Stimulated activated CD8-positive, alpha-beta memory T cell treated with anti-CD3 and anti-CD28 coated beads, Interleukin-15, amount 100 ng/mL, for 1 hour (primary cell): ENCODE results near the gene ZNF883.
"Not testable (repeated sequence)": the region's sequence is repeated elsewhere in the genome, so short reads cannot be mapped to it uniquely, and the experiment has no call there.

Experiments
- DNase-seq: peaks from one replicate; pipeline ENCODE4 v3.0.0-alpha.2; 2020; ENCODE audit warnings: low read depth

Gene ZNF883

DNA sequence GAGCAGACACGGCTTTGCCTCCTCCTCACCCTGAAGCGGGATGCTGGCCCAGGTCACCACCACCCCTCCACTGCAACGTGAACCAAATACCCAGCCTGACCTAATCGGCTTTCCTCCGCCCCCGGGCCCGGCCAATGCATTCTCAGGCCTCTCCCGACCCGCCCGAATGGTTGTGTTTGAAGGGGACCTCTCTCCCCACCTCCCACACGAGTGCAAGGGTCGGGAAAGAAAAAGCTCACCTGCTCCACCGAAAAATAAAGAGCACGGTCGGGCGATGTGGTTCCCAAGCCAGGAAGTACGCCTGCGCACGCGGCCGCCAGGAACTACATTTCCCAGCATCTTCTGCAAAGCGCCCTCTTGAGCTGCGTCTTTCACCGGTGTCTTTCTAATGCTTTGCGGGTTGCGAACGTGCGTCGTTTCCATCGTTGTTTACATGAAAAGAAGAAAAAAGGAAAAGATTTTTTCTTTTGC is at the start of gene ZNF883:
Gene ZNF883, minus strand, starts transcription at position 282 of the 471 bp plus-strand sequence.
- DNase-seq: peak; percentile 1

DNA sequence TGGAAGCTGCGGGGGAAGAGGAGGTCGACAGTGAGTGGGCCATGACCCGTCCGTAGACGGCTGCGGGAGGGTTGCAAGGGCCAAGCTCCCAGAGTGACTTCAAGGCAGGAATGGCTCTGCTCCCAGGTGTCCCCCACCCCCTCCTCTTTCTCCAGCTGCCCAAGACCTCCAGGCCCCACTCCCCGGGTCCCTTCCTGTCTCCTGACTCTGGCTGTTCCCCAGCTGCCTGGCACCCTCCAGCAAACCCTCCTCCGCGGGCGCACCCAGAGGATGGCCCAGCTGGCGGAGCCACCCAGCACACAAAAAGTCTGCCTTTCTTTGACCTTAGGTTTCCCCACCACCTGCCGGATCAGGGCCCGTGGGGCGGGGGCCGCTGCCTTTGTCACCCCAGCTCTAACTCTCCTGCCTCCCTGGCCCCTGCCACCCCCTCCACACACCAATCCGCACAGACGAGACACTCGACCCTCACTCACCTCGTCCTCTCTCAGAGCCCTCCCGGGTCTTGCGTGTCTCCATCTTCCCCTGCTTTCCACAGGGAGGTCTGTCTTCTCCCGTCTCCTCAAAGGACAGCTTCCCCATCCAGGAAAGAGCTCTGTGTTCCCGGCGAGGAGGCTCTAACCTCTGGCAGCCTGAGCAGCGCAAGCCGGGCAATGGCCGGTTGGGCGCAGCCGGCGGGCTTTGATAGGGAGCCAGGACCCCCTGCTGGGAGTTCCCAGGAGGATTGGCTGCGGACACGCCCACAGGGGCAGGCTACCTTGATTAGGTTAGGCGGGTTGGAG is 49.3 kb upstream of the ZNF883 start:
- DNase-seq: not testable (repeated sequence)

DNA sequence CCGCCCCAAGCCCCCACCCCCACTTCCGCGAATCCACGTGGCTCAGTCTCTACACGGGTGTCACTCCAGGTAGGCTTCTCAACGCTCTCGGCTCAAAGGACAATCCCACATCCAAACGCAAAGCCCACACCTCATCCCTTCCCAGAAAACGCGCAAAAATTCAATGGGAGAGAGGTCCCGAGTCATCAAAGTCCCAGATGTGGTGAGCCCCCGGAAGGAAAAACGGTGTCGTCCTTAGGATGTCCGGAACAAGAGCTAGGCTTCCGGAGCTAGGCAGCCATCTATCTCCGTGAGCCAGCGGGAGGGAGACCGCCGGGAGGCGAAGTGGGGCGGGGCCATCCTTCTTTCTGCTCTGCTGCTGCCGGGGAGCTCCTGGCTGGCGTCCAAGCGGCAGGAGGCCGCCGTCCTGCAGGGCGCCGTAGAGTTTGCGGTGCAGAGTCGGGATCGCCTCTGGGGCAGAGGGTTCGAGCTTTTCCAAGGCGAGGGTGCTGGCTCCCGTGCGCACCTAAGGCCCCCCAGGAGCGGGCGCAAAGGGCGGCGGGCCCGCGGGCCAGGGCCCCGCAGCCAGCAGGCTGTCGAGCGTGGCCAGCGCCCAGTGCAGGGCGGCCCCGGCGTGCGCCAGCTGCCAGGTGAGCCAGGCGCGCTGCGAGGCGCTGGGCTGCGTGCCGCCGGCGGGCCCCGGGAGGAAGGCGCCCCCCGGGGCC is 47.7 kb upstream of the ZNF883 start:
- not testable (repeated sequence) for DNase-seq

DNA sequence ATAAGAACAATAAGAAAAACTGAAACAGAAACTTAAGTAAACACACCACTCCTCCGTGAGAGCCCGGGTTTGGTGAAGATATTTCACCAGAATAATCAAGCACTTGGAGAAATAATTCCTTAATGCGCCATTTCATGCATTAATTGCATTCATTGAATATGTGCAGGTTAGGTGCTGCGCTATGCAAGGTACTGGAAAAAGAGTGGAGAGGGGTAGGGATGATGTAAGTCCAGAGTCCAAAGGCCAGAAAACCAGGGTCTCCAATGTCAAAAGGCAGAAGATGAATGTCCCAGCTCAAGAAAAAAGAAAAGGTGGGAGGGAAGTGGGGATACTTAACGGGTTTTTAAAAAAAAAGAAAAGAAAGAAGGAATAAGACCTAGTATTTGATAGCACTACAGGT is 45.2 kb upstream of the ZNF883 start:
- no peak for DNase-seq

DNA sequence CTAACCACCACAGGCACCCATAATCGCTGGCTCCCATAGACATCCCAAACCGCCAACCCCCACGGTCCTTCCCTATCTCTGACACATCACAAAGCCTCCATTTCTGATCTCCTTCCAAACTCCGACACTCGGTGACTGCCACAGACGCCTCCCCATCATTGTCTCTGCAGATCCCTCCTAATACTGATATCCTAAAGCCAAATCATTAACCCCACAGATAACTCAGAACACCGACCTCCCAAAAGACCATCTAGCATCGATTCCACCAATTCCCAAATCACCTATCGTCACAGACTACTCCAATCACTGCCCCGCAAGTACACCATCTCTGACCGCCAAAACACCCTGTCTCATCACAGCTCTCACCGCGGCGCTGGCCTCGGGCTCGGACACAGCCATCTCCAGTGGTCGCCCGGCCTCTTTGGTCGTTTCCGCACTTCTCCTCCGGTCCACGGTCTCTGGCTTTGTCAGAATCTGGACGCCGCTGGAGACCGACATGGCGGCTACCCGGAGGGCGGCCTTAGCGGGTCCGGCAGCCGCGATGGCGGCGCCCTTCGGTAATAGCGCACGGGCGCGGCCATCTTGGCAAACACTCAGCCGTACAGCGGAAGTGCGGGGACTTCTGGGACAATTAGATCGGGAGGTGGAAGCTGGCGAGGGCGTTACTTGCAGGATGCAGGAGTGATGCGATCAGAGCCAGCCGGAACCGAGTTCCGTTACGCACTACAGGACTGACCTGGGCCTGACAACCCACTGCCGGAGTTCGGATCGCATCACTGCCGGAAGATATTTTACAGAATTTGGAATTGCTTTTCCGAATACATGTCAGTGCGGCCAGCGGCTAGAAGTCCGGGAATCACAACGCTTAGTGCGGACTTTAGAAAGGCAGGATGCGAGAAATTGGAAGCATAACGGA is 44.5 kb upstream of the ZNF883 start, which contains the start of gene ZFP37:
Gene ZFP37, minus strand, starts transcription at position 534 of the 916 bp plus-strand sequence. Its CDS starts 36 bp downstream, at position 498.
- DNase-seq: peak; percentile 52

DNA sequence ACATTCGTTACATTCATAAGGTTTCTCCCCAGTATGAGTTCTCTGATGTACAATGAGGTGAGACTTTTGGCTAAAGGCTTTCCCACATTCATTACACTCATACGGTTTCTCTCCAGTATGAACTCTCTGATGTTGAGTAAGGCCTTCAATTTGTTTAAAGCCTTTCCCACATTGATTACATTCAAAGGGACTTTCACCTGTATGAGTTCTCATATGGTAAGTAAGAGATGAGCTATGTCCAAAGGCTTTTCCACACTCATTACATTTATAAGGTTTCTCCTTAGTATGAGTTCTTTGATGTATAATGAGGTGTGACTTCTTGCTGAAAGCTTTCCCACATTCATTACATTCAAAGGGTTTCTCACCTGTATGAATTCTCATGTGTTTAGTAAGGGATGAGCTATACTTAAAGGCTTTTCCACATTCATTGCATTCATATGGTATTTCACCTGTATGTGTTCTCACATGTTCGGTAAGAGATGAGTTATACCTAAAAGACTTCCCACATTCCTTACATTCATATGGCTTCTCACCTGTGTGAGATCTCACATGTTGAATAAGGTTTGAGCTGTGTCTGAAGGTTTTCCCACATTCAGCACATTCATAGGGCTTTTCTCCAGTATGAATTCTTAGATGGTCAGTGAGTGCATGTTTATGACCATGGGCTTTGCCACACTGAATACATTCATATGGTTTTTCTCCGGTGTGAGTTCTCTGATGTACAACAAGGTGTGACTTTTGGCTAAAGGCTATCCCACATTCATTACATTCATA is 31.1 kb upstream of the ZNF883 start:
- no peak for DNase-seq

DNA sequence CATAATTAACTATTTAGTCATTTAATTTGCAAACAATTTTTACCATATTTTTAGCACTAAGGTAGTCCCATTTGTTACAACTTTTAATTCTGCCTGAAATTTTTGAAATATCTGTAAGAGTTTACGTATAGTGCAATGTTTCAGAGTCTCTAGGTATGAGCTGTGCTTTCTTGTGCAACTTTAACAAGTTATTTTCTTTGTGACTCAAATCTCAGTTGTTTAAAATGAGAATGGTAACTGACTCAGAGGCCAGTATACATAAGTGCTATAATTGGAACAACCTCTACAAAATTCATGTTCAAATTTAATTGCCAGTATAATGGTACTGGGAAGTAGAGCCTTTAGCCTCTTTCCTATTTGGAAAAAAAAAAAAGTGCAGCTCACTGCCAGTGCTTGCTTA is 14.2 kb upstream of the ZNF883 start:
- no peak for DNase-seq

DNA sequence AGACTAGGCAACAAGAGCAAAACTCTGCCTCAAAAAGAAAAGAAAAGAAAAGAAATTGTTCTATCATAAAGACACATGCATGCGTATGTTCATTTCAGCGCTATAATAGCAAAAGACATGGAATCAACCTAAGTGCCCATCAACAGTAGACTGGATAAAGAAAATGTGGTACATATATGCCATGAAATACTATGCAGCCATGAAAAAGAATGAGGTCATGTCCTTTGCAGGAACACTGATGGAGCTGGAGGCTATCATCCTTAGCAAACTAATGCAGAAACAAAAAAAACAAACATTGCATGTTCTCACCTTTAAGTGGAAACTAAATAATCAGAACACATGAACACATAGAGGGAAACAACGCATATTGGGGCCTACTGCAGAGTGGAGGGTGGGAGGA is 6.3 kb upstream of the ZNF883 start:
- DNase-seq: no peak

DNA sequence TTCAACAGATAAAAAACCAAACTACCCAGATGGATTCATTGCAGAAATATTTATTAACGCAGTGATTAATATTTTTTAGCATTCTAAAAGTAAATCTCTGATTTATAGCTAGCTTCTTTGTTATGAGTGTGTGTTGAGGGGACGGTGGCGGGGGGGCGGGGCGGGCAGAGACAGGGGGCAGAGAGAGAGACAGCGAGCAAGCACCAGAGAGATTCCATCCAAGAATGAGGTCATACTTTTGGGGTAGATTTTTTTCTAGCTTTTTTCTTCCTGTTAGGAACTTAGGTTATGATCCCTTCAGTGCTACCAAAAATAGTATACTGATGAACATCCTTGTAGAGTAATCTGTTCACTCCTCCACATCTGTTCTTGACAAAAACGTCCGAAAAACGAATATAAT is 500 bp upstream of the ZNF883 start:
- no peak for DNase-seq

DNA sequence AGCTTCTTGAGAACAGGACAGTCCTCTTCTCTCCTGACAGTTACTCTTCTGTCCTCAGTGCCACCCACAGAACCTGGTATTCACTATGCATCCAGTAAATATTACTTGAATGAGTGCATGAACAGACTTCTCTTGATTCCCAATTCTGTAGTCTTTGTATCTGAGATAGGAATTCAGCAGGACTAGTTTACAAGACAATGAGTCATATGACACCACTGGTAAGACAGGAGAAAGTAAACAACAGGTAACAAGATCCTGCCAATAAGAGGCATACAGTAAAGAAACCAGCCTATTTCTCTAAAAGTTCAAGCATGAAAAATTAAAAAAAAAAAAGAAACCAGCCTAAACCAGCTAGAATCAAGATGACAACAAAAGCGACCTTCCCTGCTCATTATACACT is 6.2 kb downstream of the ZNF883 start:
- no peak for DNase-seq

DNA sequence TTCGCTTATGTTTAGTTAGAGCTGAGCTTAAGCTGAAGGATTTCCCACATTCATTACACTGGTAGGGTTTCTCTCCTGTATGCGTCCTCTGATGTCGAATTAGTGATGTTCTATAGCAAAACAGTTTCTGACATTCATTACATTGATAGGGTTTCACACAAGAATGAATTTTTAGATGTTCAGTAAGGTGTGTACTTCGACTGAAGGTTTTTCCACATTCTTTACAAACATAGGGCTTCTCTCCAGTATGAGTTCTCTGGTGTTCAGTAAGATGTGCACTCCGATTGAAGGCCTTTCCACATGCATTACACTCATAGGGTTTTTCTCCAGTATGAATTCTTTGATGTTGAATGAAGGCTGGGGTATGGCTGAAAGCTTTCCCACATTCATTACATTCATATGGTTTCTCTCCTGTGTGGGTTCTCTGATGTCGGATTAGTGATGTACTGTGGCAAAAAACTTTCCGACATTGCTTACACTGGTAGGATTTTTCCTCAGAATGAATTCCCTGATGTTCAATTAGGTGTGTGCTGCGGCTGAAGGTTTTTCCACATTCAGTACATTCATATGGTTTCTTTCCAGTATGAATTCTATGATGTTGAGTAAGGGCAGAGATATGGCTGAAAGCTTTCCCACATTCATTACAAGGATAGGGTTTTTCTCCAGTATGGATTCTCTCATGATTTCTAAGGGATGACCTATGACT is 14.6 kb downstream of the ZNF883 start:
- DNase-seq: no peak

DNA sequence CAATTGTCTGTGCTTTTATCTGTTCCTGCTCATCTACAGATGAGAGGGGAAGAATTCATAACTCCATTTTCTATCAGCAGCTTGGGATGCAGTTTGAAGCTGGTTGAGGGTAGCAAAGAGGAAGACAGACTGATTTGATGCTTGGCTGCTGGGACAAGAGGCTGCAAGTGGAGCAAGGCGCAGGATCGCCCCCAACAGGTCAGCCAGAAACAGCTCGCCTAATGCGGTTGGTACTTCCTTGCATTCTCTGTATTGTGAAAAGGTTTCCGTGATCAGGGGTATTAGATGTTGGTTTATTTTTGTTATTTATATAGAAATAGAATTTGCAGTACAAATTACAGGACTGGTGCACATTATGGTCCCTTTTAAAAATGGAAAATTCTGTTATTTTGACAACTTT is 40.6 kb downstream of the ZNF883 start:
- no peak for DNase-seq

DNA sequence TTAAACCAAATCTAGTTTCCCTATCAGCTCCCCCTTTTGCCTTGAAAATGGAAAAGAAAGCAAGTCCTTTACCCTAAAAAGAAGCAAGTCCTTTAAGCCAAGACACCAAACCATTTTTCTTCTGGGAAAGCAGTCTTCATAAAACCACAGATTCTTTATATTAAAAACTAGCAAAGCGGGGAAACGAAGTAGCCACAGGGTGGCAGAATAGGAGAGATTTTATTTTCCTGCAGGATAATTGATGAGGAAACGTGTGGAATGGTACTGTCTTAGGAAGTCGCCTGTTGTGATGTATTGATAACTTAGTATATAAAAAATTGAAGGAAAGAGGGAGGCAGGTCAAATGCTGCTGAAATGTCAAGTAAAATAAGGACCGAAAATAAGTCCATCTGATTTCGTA is 41.1 kb downstream of the ZNF883 start:
- no peak for DNase-seq

DNA sequence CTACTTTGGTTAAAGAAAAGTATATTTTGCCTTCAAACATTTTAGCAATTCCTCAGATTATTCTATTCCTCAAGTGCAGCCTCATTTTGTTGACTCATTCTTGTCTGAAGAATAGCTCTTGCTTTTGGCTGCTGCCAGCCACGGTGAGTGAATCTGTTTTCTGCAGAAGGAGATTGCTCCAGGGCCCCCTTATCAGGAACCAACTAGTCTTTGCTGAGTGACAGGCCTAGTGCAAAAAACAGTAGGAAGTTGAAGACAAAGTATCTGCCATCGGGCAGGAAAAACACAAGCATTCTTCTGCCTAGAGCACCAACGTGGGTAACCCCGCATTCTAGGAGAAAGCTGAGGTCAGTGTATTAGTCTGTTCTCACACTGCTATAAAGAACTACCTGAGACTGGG is 42.3 kb downstream of the ZNF883 start:
- DNase-seq: no peak

DNA sequence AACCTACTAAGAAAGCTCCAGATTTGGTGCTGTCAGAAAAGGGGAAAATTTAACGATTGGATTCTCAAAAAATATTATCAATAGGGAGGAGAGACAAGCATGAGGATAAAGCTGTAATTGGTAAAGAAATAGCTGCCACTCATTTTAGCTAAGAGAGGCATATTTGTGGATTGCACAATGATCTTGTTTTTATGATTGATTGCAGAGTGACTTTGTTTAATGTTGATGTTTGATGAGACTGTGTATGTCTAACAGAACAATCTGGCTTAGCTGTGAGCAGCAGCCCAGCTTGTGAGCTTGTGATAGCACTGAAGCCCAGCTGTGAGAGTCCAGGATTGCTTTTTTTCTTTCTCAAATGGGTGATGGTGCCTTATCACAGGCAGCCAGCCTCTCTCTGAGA is 56.4 kb downstream of the ZNF883 start:
- DNase-seq: no peak

DNA sequence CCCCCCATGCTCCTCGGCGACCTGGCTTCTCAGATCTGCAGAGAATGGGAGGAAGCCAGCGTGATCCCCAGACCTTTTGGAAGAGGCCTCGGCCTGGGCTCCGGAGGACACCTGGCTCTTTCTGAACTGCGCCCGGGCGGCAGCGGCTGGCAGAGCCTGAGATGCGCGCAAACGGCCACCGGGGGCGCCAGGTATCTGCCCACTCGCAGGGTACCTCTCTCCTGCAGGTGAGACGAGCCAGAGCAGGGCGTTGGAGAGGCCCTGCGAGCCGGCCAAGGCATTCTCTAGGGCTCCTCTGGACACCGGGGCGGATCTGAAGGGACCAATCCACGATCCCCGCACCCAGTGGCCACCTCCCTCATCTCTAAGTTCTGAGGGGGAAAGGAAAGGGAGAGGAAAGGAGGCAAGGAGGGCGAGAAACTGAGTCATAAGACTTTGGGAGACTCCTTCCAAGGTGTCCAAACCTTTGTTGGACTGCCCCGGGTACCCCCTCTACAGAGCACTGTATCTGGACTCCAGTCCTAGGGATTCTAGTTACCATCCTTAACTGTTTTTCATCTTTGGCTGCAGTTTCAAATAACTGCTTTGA is 66.3 kb downstream of the ZNF883 start:
- no peak for DNase-seq

DNA sequence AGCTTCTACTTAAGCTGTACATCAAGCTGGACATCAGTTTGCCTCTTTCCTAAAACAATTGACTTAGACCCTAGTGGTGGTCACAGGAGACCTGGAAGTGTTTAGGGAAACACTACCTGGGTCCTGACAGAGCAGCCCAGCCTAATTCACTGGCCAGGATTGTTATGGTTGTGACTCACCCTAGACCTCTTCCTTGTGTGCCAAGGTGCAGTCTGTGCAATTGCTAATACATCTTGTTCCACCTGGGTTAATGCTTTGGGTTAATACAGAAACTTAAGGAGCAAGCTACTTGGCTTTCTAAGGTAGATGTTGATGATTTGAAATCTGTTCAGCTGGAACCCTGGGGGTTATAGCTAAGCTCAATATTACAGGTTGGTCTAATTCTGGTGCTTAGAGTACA is 72.6 kb downstream of the ZNF883 start:
- no peak for DNase-seq

DNA sequence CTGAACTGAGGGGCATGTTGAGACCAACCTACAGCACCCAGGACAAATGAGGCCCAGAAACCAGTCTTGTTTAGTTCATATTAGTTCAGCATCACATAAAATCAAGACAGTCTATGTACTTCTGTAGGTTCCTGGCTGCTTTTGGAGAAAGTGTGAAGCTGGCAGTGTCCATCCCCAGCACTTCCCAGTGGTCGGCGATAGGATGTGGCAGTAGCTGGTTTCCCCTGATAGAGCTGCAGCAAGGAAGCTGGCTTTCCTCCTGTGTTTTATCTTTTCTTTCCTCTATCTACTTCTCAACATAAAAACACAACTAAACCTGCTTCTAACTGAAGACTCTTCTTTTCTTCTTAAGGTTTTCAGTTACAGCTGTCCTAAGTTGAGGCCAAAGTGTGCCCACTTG is 78.3 kb downstream of the ZNF883 start:
- DNase-seq: no peak

DNA sequence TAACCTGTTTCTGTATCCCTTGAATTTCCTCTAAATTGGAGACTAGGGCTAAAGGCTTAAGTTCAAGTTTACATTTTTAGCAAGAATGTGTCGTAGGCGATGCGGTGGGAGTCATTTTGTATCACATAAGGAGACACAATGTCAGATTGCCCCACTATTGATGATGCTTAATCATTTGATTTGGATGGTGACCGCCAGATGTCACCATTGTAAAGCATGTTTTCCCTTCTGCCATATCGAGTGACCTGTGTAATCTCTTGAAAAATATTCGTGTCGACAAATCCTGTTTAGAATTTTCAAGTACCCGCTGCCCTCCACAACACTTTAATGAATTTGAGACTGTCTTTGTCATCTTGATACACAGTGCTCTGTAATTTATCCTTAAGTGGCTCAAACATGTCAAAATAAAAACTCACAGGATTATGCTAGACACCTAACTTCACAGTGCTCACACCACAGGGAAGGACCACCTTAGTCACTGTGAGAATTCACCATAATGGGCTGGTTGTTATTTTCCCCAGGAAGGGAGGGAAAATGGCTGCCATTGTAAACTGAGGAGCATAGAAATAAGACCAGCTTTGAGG is 86.8 kb downstream of the ZNF883 start:
- DNase-seq: no peak

DNA sequence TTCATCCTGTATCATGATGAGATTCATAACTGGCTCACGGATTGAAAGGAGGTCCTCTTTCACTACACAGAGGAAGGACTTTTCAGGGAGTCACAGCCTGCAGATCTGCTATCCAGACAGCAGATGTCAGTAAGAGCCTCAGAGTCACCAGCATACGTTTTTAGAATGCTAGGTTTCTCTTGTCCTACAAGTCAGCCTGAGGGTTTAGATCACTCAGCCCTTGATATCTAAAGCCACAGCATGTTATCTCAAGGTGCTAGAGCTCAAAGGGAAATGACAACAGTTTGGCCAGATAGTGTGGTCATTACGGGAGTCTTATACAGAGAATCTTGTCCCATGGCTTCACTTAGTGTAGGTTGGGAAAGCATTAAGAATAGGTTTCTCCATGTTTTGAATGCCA is 90.4 kb downstream of the ZNF883 start:
- no peak for DNase-seq
